DOHH2 (cell line): Measurements from ENCODE around the gene CACNA1A.

Experiments used
- CTCF ChIP-seq: fragments of 200-600 bp; sonication (generic); IDR thresholded peaks from one replicate; pipeline ENCODE4 v1.5.1; 2014; ENCODE audit warnings: antibody characterized with exemption, mild to moderate bottlenecking, low read depth, low read length; ENCODE audit not compliant: poor library complexity, severe bottlenecking
- EZH2phosphoT487 ChIP-seq: fragments of 200-600 bp; sonication (generic); IDR thresholded peaks from 2 replicates; pipeline ENCODE4 v1.6.1; 2017; ENCODE audit warnings: borderline replicate concordance, mild to moderate bottlenecking, antibody characterized with exemption, low read length, moderate library complexity, mixed read lengths

GRCh38 chr19:13427273-13428051, 78.8 kb downstream of the CACNA1A start:
- TF ChIP-seq CTCF (no peak), EZH2phosphoT487 (no peak)
